Measurements from ENCODE around the gene TATDN3. TPM values are rescaled to one million over a fixed set of nuclear protein-coding genes. Genes with fewer than 3 reads are reported as not detected.

Gene TATDN3
- total RNA-seq, 1 experiment from 2014 or later = 13.8 TPM

DNA sequence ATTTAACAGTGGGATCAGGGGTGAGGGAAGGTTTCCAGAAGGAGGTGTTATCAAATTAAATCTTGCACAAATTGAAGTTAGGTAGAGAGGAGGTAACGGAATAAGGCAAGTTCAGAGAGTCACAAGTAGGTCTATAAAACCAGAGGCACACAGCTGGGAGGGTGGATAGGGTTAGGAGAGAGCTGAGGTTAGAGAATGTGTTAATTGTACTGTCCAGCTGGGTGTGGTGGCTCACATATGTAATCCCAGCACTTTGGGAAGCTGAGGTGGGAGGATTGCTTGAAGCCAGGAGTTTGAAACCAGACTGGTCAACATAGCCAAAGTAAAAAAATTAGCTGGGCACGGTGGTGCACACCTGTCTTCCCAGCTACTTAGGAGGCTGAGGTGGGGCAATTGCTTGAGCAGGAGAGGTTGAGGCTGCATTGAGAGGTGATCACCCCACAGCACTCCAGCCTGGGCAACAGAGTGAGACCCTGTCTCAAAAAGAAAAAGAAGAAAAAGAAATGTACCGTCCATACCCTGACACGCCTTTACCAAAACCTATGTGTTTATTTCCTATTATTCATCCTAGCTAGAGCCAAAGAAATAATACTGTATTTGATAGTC is 35.6 kb downstream of the TATDN3 start:
- TF ChIP-seq, protein P1, sequence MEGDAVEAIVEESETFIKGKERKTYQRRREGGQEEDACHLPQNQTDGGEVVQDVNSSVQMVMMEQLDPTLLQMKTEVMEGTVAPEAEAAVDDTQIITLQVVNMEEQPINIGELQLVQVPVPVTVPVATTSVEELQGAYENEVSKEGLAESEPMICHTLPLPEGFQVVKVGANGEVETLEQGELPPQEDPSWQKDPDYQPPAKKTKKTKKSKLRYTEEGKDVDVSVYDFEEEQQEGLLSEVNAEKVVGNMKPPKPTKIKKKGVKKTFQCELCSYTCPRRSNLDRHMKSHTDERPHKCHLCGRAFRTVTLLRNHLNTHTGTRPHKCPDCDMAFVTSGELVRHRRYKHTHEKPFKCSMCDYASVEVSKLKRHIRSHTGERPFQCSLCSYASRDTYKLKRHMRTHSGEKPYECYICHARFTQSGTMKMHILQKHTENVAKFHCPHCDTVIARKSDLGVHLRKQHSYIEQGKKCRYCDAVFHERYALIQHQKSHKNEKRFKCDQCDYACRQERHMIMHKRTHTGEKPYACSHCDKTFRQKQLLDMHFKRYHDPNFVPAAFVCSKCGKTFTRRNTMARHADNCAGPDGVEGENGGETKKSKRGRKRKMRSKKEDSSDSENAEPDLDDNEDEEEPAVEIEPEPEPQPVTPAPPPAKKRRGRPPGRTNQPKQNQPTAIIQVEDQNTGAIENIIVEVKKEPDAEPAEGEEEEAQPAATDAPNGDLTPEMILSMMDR (conservative IDR thresholded peaks at IDR 0.05) = no peak
- Histone ChIP-seq H3K4me2 (ENCODE audit: insufficient read depth, insufficient read length, low read length) (no peak overlapping the region), H2BK120ac (ENCODE audit: low read depth, low read length, poor library complexity, severe bottlenecking) (no peak overlapping the region), H2BK20ac (ENCODE audit: low read depth, low read length, poor library complexity, severe bottlenecking) (no peak overlapping the region), H4K91ac (ENCODE audit: insufficient read length, low read depth, low read length) (no peak overlapping the region), H2BK12ac (ENCODE audit: insufficient read length, low read depth, low read length) (no peak overlapping the region), H4K5ac (ENCODE audit: insufficient read length, low read depth, low read length) (no peak overlapping the region), H3K4me1 (ENCODE audit: insufficient read depth, low read length) (no peaks in the 10 kb centered on the region; the same call in 1 of the 2 replicates), H3K79me2 (ENCODE audit: insufficient read depth, low read length) (no peaks in the 10 kb centered on the region), H3K27me3 (ENCODE audit: insufficient read depth, low read length) (no peaks in the 10 kb centered on the region), H3K56ac (ENCODE audit: insufficient read length, low read depth, low read length) (no peak overlapping the region), H3K23me2 (ENCODE audit: insufficient read length, low read depth, low read length, poor library complexity, severe bottlenecking) (no peaks in the 10 kb centered on the region), H3K14ac (ENCODE audit: insufficient read depth, low read length) (no peak overlapping the region), H3K79me1 (ENCODE audit: insufficient read depth, low read depth, low read length, poor library complexity, severe bottlenecking) (no peaks in the 10 kb centered on the region), H3K9me3 (ENCODE audit: control insufficient read depth, low read depth, low read length) (peaks cover 10% of the 10 kb centered on the region), H4K20me1 (ENCODE audit: control insufficient read depth, insufficient read depth, insufficient read length) (no peaks in the 10 kb centered on the region), H2BK5ac (ENCODE audit: insufficient read length, low read length) (no peak overlapping the region), H3K27ac (ENCODE audit: insufficient read length, low read depth, low read length) (no peak overlapping the region), H2AFZ (ENCODE audit: low read length) (no peak overlapping the region), H3K18ac (ENCODE audit: insufficient read length, low read depth, low read length) (no peak overlapping the region), H3K4ac (ENCODE audit: low read depth, low read length) (no peak overlapping the region), H2AK5ac (ENCODE audit: insufficient read length, low read length) (no peak overlapping the region), H3K23ac (ENCODE audit: insufficient read length, low read depth, low read length) (no peak overlapping the region), H2BK15ac (ENCODE audit: low read depth, low read length) (no peak overlapping the region), H4K8ac (replicated peaks; ENCODE audit: insufficient read length, low read depth, low read length) (no peak overlapping the region), H3K9ac (ENCODE audit: extremely low read depth, insufficient read length, low read length) (no peak overlapping the region), H3T11ph (ENCODE audit: low read length) (no peak overlapping the region)
- no CpG with 5 or more reads among the region's 4 CpGs for WGBS (ENCODE audit: extremely low coverage, insufficient read length, low lambda C conversion rate)
- peaks cover 20 to 30% of the 10 kb centered on the region in 2 experiments for H3K9me3 Mint-ChIP-seq
- H3K4me3 Mint-ChIP-seq = no peak overlapping the region
- H3K27me3 Mint-ChIP-seq (ENCODE audit: low read depth) = no peaks in the 10 kb centered on the region; the same call in none of the 2 replicates
- H3K4me1 Mint-ChIP-seq = peaks cover 6 to 9% of the 10 kb centered on the region in 2 experiments; a peak in 3 of 4 replicates
- DNase-seq = no peak
- H3K27ac Mint-ChIP-seq = no peak overlapping the region
- H3K36me3 Mint-ChIP-seq (ENCODE audit: insufficient read depth in 1 of 3, low read depth in 3 of 3) = peaks cover 17 to 26% (median 18%) of the 10 kb centered on the region in 3 experiments
